ENCODE data around the gene XKR8.

GRCh38 chr1:27966402-27967105, 6.8 kb downstream of the XKR8 start:
- no peak for TF ChIP-seq TAF1 (IDR thresholded peaks at IDR 0.05; ENCODE audit: borderline replicate concordance, insufficient read depth, low read length)
- no peak for TF ChIP-seq REST (IDR thresholded peaks at IDR 0.05; ENCODE audit: insufficient read depth in 1 of 2, low read depth in 2 of 2, low read length in 2 of 2)
- TF ChIP-seq SIN3A (IDR thresholded peaks at IDR 0.05; ENCODE audit: borderline replicate concordance, insufficient read depth, low read length) = no peak
